Esophagus muscularis mucosa (tissue), 4 donors: Measurements from ENCODE around the gene NHLH2. TPM values are rescaled to one million over a fixed set of nuclear protein-coding genes. Genes with fewer than 3 reads are reported as not detected.

ENCODE experiments used
- DNase-seq: peaks from one replicate; pipeline ENCODE4 v3.0.0-alpha.2; 2017; ENCODE audit errors: extremely low spot score
- H3K27ac ChIP-seq, 4 donors: fragments of 200-600 bp; sonication (generic); replicated peaks in 1 of 4; 1 replicate in 3 of 4; 2 replicates in 1 of 4; pipeline ENCODE4 v1.5.1; 2016 to 2019; ENCODE audit warnings: mild to moderate bottlenecking in 1 of 4
- H3K27me3 ChIP-seq, 4 donors: fragments of 200-600 bp; sonication (generic); one replicate each; pipeline versions ENCODE4 v1.5.1 to v1.6.0; 2016 to 2019
- H3K36me3 ChIP-seq, 4 donors: fragments of 200-600 bp; sonication (generic); one replicate each; pipeline ENCODE4 v1.5.1; 2016 to 2019
- H3K4me1 ChIP-seq, 4 donors: fragments of 200-600 bp; sonication (generic); one replicate each; pipeline ENCODE4 v1.5.1; 2016 to 2019
- H3K4me3 ChIP-seq, 4 donors: fragments of 200-600 bp; sonication (generic); 1 replicate in 2 of 4; 2 replicates in 2 of 4; pipeline ENCODE4 v1.5.1; 2016 to 2019; ENCODE audit warnings: mild to moderate bottlenecking in 4 of 4, moderate library complexity in 1 of 4
- H3K9me3 ChIP-seq, 4 donors: fragments of 200-600 bp; sonication (generic); 1 replicate in 3 of 4; 2 replicates in 1 of 4; pipeline ENCODE4 v1.5.1; 2016 to 2019
- CTCF ChIP-seq, 3 experiments: fragments of 200-600 bp in 2 of 3; fragments of 450-650 bp in 1 of 3; sonication (generic) in 2 of 3; IDR thresholded peaks; one replicate each; pipeline ENCODE4 v1.5.1; 2017 to 2019; ENCODE audit warnings: antibody characterized with exemption in 3 of 3, mild to moderate bottlenecking in 2 of 3, moderate library complexity in 1 of 3
- EP300 ChIP-seq: sonication (generic); formaldehyde crosslinking; IDR thresholded peaks from one replicate; pipeline ENCODE4 v1.6.1; 2017; ENCODE audit warnings: antibody characterized with exemption
- POLR2A ChIP-seq: fragments of 450-650 bp; IDR thresholded peaks from one replicate; pipeline ENCODE4 v1.6.1; 2017; ENCODE audit warnings: antibody characterized with exemption, moderate library complexity, mild to moderate bottlenecking, low read depth
- POLR2AphosphoS5 ChIP-seq, 2 donors: sonication (generic); formaldehyde crosslinking; IDR thresholded peaks; one replicate each; pipeline ENCODE4 v1.6.1; 2017; ENCODE audit warnings: antibody characterized with exemption in 2 of 2
- WGBS: methylation state at CpG from one replicate; pipeline ENCODE4 v1.1.5; 2018; 5-methylcytosine and 5-hydroxymethylcytosine counted together
- intact Hi-C: fragments of 100-400 bp; cut with DNase I; formaldehyde crosslinking; loops from one replicate; pipeline ENCODE4 v1.15.1; 2023
- total RNA-seq, 4 donors: library from RNA; depleted of rRNA; stranded (reverse); fragments of >200 nt; gene quantifications; one replicate each; pipeline versions ENCODE4 v1.1.0 to v1.2.1, GENCODE V29; 2016

The NHLH2 gene
- total RNA-seq, 4 donors from 2014 or later, result not detected

- Histone ChIP-seq H3K9me3 (peaks cover 0 to 8% (median 4%) of the 10 kb centered on the region in 4 donors), H3K27me3 (peaks cover 0 to 8% (median 2%) of the 10 kb centered on the region in 4 donors), H3K27ac (no peak overlapping the region), H3K4me3 (no peak overlapping the region), H3K4me1 (no peaks in the 10 kb centered on the region), H3K36me3 (no peaks in the 10 kb centered on the region)
- 62% methylated on average over 2 of the region's 2 CpGs for WGBS
- intact Hi-C loops, result no loop called here
- DNase-seq, result no peak
- TF ChIP-seq CTCF (IDR thresholded peaks at IDR 0.05), result no peak
- TF ChIP-seq POLR2AphosphoS5 (IDR thresholded peaks at IDR 0.05), result no peak
- no peak for TF ChIP-seq EP300
- TF ChIP-seq POLR2A, result no peak
Measured at GRCh38 chr1:115854005-115854404, 13.1 kb upstream of the NHLH2 start.

DNA sequence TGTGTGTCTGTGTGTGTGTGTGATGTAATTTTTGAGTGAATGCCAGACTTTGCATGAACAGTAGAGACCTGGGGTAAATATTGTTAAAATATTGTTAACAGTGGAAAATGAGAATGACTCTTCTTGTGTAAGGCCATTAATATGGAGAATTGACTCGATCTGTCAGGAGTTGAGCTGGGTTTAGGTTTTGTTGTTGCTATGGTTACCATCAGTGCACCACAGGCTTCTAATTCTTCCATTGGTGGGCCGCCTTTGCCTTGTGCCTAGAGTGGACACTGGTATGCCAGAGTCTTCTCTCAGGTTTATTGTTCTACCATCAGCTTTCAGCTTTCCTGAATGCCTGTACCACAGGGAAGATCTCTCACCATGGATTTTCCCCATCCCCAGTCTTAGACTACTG is 10.0 kb upstream of the NHLH2 start:
- no peak for DNase-seq
- Histone ChIP-seq H3K27me3 (peaks cover 0 to 20% (median 4%) of the 10 kb centered on the region in 4 donors), H3K9me3 (peaks cover 0 to 8% (median 4%) of the 10 kb centered on the region in 4 donors), H3K36me3 (no peaks in the 10 kb centered on the region), H3K27ac (no peak overlapping the region), H3K4me3 (no peak overlapping the region), H3K4me1 (no peaks in the 10 kb centered on the region)
- no peak for TF ChIP-seq POLR2AphosphoS5 (IDR thresholded peaks at IDR 0.05)
- WGBS, result 79% methylated on average over 2 of the region's 2 CpGs
- intact Hi-C loops, result no loop called here

GRCh38 chr1:115847787-115848186 is 6.9 kb upstream of the NHLH2 start:
- H3K27me3 ChIP-seq, result peaks cover 0 to 41% (median 7%) of the 10 kb centered on the region in 4 donors
- no peak for DNase-seq
- TF ChIP-seq CTCF (IDR thresholded peaks at IDR 0.05), result no peak
- TF ChIP-seq POLR2A, result no peak
- TF ChIP-seq POLR2AphosphoS5 (IDR thresholded peaks at IDR 0.05), result no peak
- no peak for TF ChIP-seq EP300
- H3K9me3 ChIP-seq, result peaks cover 0 to 8% (median 0%) of the 10 kb centered on the region in 4 donors
- no peak overlapping the region for H3K27ac ChIP-seq
- intact Hi-C loops, result no loop called here
- H3K4me1 ChIP-seq, result no peaks in the 10 kb centered on the region
- H3K36me3 ChIP-seq, result no peaks in the 10 kb centered on the region
- H3K4me3 ChIP-seq, result no peak overlapping the region
- 61% methylated on average over 1 of the region's 1 CpG for WGBS

DNA sequence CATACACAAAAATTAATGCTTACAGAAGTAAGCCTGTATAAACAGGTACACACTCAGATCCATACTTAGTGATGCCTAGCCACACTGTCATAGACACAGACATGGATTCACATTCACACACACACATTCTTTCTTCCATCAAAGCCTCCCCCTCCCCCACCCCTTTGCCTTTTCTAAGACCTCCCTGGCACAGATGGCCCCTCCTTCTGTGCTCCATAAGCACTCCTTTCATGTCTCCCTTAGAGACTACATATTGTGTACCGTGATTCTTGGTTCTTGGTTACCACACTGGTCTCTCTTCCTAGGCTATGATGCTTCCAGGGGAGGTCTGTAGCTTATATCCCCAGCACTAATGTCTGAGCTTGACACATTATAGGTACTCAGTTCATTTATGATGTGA is 2.0 kb upstream of the NHLH2 start:
- Histone ChIP-seq H3K36me3 (no peaks in the 10 kb centered on the region), H3K27ac (no peak overlapping the region), H3K4me3 (no peak overlapping the region), H3K4me1 (peaks cover 18 to 23% (median 21%) of the 10 kb centered on the region in 4 donors), H3K27me3 (peaks cover 19 to 78% (median 37%) of the 10 kb centered on the region in 4 donors), H3K9me3 (no peaks in the 10 kb centered on the region)
- intact Hi-C loops, result no loop called here
- TF ChIP-seq CTCF (IDR thresholded peaks at IDR 0.05) (no peak), POLR2AphosphoS5 (IDR thresholded peaks at IDR 0.05) (no peak), EP300 (no peak), POLR2A (no peak)
- no peak for DNase-seq
- WGBS, result 63% methylated on average over 1 of the region's 1 CpG

DNA sequence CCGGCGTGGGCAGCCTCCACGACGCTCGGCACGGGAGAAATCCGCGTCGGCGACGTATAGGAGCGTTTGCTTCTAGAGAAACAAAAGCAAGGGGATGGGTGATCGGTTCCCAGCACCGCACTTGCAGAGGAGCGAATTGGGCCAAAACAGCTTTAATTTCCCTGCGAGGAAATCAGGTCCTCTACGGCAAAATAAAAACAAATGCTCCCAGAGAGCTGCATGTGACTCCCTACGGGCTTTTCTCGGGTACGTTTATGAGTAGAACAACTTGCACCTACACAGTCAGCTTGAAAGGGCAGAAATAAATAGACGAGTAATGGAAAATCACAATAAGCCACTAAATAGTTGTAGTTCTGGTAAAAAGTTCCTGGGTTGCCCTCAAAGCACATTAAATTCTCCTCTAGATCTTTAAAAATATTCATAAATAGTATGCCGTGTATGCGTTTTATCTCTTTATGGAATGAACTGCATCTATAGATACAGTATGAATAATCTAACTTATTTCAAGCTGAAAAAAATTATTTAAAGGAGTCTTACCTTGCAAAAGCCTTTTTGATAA is 1.2 kb downstream of the NHLH2 start:
- 8% methylated on average over 23 of the region's 23 CpGs for WGBS

More for the DNA sequence above, 1.2 kb downstream of the NHLH2 start:
- TF ChIP-seq EP300 (no peak), POLR2A (no peak), POLR2AphosphoS5 (IDR thresholded peaks at IDR 0.05) (no peak)
- H3K4me3 ChIP-seq, result peak overlapping the region; percentile 32 to 52 (median 40)
- peaks cover 23 to 91% (median 46%) of the 10 kb centered on the region in 4 donors for H3K27me3 ChIP-seq
- no peak for DNase-seq
- no peak overlapping the region for H3K27ac ChIP-seq
- peaks cover 24 to 28% (median 26%) of the 10 kb centered on the region in 4 donors for H3K4me1 ChIP-seq
- intact Hi-C loops, result no loop called here
- no peaks in the 10 kb centered on the region for H3K9me3 ChIP-seq
- no peaks in the 10 kb centered on the region for H3K36me3 ChIP-seq
